HG02840 (cell line): Measurements from ENCODE around the gene PTPRZ1.

Experiments used
- ATAC-seq: cut with Tn5 transposase; IDR thresholded peaks from one replicate; pipeline ENCODE4 v1.9.1; 2021; ENCODE audit warnings: mild to moderate bottlenecking, moderate library complexity, moderate number of reproducible peaks; ENCODE audit not compliant: unreplicated experiment, low FRiP score

Gene PTPRZ1

GRCh38 chr7:121872831-121873288, at the start of gene PTPRZ1:
Gene PTPRZ1, plus strand, starts transcription at chr7:121873161. Its CDS starts 339 bp downstream, at chr7:121873500.
- no peak for ATAC-seq

- ATAC-seq = no peak
Observed at GRCh38 chr7:121824276-121824675, 48.7 kb upstream of the PTPRZ1 start.

- ATAC-seq = no peak
Observed at GRCh38 chr7:121831351-121831750, 41.6 kb upstream of the PTPRZ1 start.

- ATAC-seq = no peak
Observed at GRCh38 chr7:121831801-121832200, 41.2 kb upstream of the PTPRZ1 start.

- no peak for ATAC-seq
Observed at GRCh38 chr7:121832347-121832746, 40.6 kb upstream of the PTPRZ1 start.

GRCh38 chr7:121833991-121834390, 39.0 kb upstream of the PTPRZ1 start:
- no peak for ATAC-seq

- no peak for ATAC-seq
Observed at GRCh38 chr7:121837462-121837861, 35.5 kb upstream of the PTPRZ1 start.

GRCh38 chr7:121847041-121847440, 25.9 kb upstream of the PTPRZ1 start:
- no peak for ATAC-seq

- no peak for ATAC-seq
Observed at GRCh38 chr7:121853307-121853706, 19.7 kb upstream of the PTPRZ1 start.

GRCh38 chr7:121860953-121861352, 12.0 kb upstream of the PTPRZ1 start:
- no peak for ATAC-seq

- no peak for ATAC-seq
Observed at GRCh38 chr7:121862591-121862990, 10.4 kb upstream of the PTPRZ1 start.

- ATAC-seq = no peak
Observed at GRCh38 chr7:121871188-121871587, 1.8 kb upstream of the PTPRZ1 start.

GRCh38 chr7:121873289-121874194, 581 bp downstream of the PTPRZ1 start:
- no peak for ATAC-seq

GRCh38 chr7:121874298-121874697, 1.3 kb downstream of the PTPRZ1 start:
- ATAC-seq = no peak

- no peak for ATAC-seq
Observed at GRCh38 chr7:121875203-121875602, 2.2 kb downstream of the PTPRZ1 start.

- ATAC-seq = no peak
Observed at GRCh38 chr7:121876656-121877500, 3.9 kb downstream of the PTPRZ1 start.

- ATAC-seq = no peak
Observed at GRCh38 chr7:121878918-121879464, 6.0 kb downstream of the PTPRZ1 start.

- ATAC-seq = no peak
Observed at GRCh38 chr7:121879544-121879943, 6.6 kb downstream of the PTPRZ1 start.

GRCh38 chr7:121882731-121883130, 9.8 kb downstream of the PTPRZ1 start:
- no peak for ATAC-seq

GRCh38 chr7:121885166-121885920, 12.4 kb downstream of the PTPRZ1 start:
- ATAC-seq = no peak
